Endothelial cell of umbilical vein (primary cell): ENCODE measurements around the gene MRPL54. TPM values are rescaled to one million over a fixed set of nuclear protein-coding genes. Genes with fewer than 3 reads are reported as not detected.
A peak's percentile ranks its signal among the peaks of the same experiment; 100 is the strongest.

ENCODE experiments used
- BruUV-seq: library from RNA; stranded (reverse); fragments of 400-500 nt; replicated peaks from 2 replicates; lab custom pipeline; 2021; lab: Mats Ljungman, UMichigan
- CTCF ChIA-PET: fragments of 300-600, 350-600 bp; sonication (Branson Sonifier 250); formaldehyde crosslinking; loops from one replicate; lab custom pipeline; 2021; ENCODE audit warnings: antibody characterized with exemption, inconsistent platforms; lab: Charles Lee
- POLR2A ChIA-PET: fragments of 300-600, 350-600 bp; sonication (Branson Sonifier 250); formaldehyde crosslinking; loops from one replicate; lab custom pipeline; 2021; ENCODE audit warnings: antibody characterized with exemption, inconsistent platforms; lab: Charles Lee
- DNase-seq: peaks from one replicate; pipeline ENCODE4 v3.0.0-alpha.2; 2011; ENCODE audit warnings: low read depth, low spot score
- FAIRE-seq: peaks from 2 replicates; lab custom pipeline; 2011; peaks lifted over from hg19 to GRCh38; lab: Jason Lieb, UNC
- H2AFZ ChIP-seq: 2 replicates; pipeline ENCODE4 v1.6.0; 2012; ENCODE audit warnings: low read depth, low read length, control low read depth, inconsistent platforms
- H3K27ac ChIP-seq: 2 replicates; pipeline ENCODE4 v1.5.1; 2011; ENCODE audit warnings: low read depth, mild to moderate bottlenecking, control low read depth, low read length, moderate library complexity; ENCODE audit not compliant: insufficient read depth
- H3K27me3 ChIP-seq, 2 experiments: 2 replicates each; pipeline versions ENCODE4 v1.6.0 to v1.6.1; 2011; ENCODE audit warnings: low read length in 2 of 2, mixed read lengths in 1 of 2; ENCODE audit not compliant: control insufficient read depth in 2 of 2, insufficient read depth in 2 of 2
- H3K36me3 ChIP-seq, 2 experiments: 2 replicates in 1 of 2; 3 replicates in 1 of 2; pipeline ENCODE4 v1.5.1; 2011; ENCODE audit warnings: low read length in 2 of 2, mild to moderate bottlenecking in 1 of 2, moderate library complexity in 1 of 2; ENCODE audit not compliant: control insufficient read depth in 2 of 2, insufficient read depth in 2 of 2; ENCODE audit errors: extremely low read depth in 1 of 2
- H3K4me1 ChIP-seq: 3 replicates; pipeline ENCODE4 v1.5.1; 2011; ENCODE audit warnings: mild to moderate bottlenecking, low read length; ENCODE audit not compliant: control insufficient read depth, insufficient read depth; ENCODE audit errors: extremely low read depth
- H3K4me2 ChIP-seq: 2 replicates; pipeline ENCODE4 v1.6.1; 2011; ENCODE audit warnings: low read length, control low read depth, mixed read lengths; ENCODE audit not compliant: insufficient read depth
- H3K4me3 ChIP-seq, 3 experiments: fragments of 200-600 bp in 1 of 3; sonication (generic), shearing (Covaris generic) in 1 of 3; replicated peaks in 1 of 3; 2 replicates each; pipeline ENCODE4 v1.5.1; 2011 to 2016; ENCODE audit warnings: control low read depth in 3 of 3, low read length in 3 of 3, mild to moderate bottlenecking in 2 of 3, inconsistent platforms in 1 of 3, low read depth in 1 of 3, moderate library complexity in 1 of 3; ENCODE audit not compliant: insufficient read depth in 1 of 3
- H3K79me2 ChIP-seq: 2 replicates; pipeline ENCODE4 v1.6.0; 2012; ENCODE audit warnings: low read length, inconsistent platforms; ENCODE audit not compliant: control insufficient read depth, insufficient read depth
- H3K9ac ChIP-seq: replicated peaks from 2 replicates; pipeline ENCODE3; 2011; ENCODE audit warnings: low read length, control low read depth; ENCODE audit not compliant: insufficient read depth; ENCODE audit errors: extremely low read depth
- H3K9me1 ChIP-seq: replicated peaks from 3 replicates; pipeline ENCODE4 v1.6.0; 2011; ENCODE audit warnings: mild to moderate bottlenecking, low read length; ENCODE audit not compliant: control insufficient read depth, insufficient read depth; ENCODE audit errors: extremely low read depth
- H3K9me3 ChIP-seq: replicated peaks from 2 replicates; pipeline ENCODE4 v1.5.1; 2012; ENCODE audit warnings: low read length, inconsistent platforms; ENCODE audit not compliant: control insufficient read depth, insufficient read depth
- H4K20me1 ChIP-seq: replicated peaks from 2 replicates; pipeline ENCODE3; 2011; ENCODE audit warnings: mild to moderate bottlenecking, low read length; ENCODE audit not compliant: control insufficient read depth, insufficient read depth; ENCODE audit errors: extremely low read depth
- FOS ChIP-seq: IDR thresholded peaks from 2 replicates; pipeline ENCODE4 v1.6.1; 2011; ENCODE audit warnings: mild to moderate bottlenecking, low read length, moderate library complexity, borderline replicate concordance; ENCODE audit not compliant: insufficient read depth
- GATA2 ChIP-seq: IDR thresholded peaks from 2 replicates; pipeline ENCODE4 v1.7.0; 2011; ENCODE audit warnings: low read depth, mild to moderate bottlenecking, moderate library complexity, mixed read lengths, low read length; ENCODE audit not compliant: insufficient read length, insufficient read depth
- JUN ChIP-seq: IDR thresholded peaks from 2 replicates; pipeline ENCODE4 v1.6.1; 2011; ENCODE audit warnings: borderline replicate concordance, low read depth; ENCODE audit not compliant: insufficient read length, insufficient read depth
- POLR2A ChIP-seq: IDR thresholded peaks from 2 replicates; pipeline ENCODE4 v1.6.1; 2012; ENCODE audit warnings: low read depth, mild to moderate bottlenecking, control low read depth, low read length
- POLR2AphosphoS5 ChIP-seq: IDR thresholded peaks from 2 replicates; pipeline ENCODE4 v1.6.1; 2012; ENCODE audit warnings: low read depth, mild to moderate bottlenecking, control low read depth, low read length, moderate library complexity; ENCODE audit not compliant: insufficient read depth
- dilution Hi-C: fragments of 300-500 bp; cut with MboI; formaldehyde crosslinking; loops from one replicate; pipeline ENCODE4 v1.15.0; 2019; ENCODE audit warnings: low sequenced_read_pairs; ENCODE audit not compliant: extremely low pct_ligation_motif_present
- intact Hi-C: fragments of 100-400 bp; cut with micrococcal nuclease; formaldehyde crosslinking; loops from one replicate; pipeline ENCODE4 v1.10.0; 2022
- polyA plus RNA-seq, 4 experiments: library from polyadenylated mRNA; depleted of rRNA in 3 of 4; stranded (reverse) in 3 of 4; unstranded in 1 of 4; fragments of >200 nt; gene quantifications; 2 replicates each; pipeline versions ENCODE4 v1.2.1 to v1.2.3, GENCODE V29; 2011 to 2012; ENCODE audit warnings: missing spikeins in 1 of 4
- total RNA-seq: library from RNA; stranded (reverse); gene quantifications from 2 replicates; pipeline ENCODE4 v1.2.3, GENCODE V29; 2021
- TF ChIP-seq, protein P1 (sequence below), 2 donors: IDR thresholded peaks; 1 replicate in 1 of 2; 2 replicates in 1 of 2; pipeline ENCODE4 v1.5.1; 2011; ENCODE audit warnings: low read length in 2 of 2, mild to moderate bottlenecking in 2 of 2, moderate library complexity in 2 of 2, control low read depth in 1 of 2, inconsistent platforms in 1 of 2, low read depth in 1 of 2; ENCODE audit not compliant: insufficient read depth in 1 of 2; ENCODE audit errors: extremely low read depth in 1 of 2

The MRPL54 gene
- total and polyA plus RNA-seq, 2 donors (not counting 3 experiments of a cell fraction or from before 2014, with no cell fraction given): 76.3 to 93.1 TPM

DNA sequence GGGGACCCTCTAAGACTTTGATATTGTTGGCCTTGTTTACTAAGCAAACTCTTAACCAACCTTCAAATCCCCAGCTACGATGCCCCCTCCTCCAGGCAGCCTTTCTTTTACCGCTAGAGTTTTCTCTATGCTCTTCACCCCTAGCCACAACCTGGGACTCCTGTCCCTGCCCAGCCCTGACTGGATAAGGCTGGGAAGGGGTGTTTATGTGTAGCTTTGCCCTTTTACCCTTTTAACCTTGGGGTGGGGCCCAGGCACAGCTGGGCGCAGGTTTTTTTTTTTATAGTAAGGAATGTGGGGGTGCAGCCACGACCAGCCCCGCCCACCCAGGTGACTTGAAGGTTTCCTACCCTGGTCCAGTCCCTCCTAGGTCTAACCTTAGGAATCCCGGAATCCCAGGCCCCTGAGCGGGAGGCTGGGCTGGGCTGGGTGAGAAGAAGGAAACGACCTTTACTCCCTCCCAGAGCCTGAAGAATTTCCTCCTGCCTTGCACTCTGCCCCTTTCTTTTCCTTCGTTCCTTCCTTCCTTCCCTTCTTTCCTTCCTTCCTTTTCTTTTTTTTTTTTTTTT lies 42.0 kb upstream of the MRPL54 start:
- no peak for TF ChIP-seq FOS
- no peak for TF ChIP-seq POLR2AphosphoS5
- TF ChIP-seq, protein P1, sequence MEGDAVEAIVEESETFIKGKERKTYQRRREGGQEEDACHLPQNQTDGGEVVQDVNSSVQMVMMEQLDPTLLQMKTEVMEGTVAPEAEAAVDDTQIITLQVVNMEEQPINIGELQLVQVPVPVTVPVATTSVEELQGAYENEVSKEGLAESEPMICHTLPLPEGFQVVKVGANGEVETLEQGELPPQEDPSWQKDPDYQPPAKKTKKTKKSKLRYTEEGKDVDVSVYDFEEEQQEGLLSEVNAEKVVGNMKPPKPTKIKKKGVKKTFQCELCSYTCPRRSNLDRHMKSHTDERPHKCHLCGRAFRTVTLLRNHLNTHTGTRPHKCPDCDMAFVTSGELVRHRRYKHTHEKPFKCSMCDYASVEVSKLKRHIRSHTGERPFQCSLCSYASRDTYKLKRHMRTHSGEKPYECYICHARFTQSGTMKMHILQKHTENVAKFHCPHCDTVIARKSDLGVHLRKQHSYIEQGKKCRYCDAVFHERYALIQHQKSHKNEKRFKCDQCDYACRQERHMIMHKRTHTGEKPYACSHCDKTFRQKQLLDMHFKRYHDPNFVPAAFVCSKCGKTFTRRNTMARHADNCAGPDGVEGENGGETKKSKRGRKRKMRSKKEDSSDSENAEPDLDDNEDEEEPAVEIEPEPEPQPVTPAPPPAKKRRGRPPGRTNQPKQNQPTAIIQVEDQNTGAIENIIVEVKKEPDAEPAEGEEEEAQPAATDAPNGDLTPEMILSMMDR (IDR thresholded peaks at IDR 0.05; ENCODE audit: extremely low read depth in 1 of 2, insufficient read depth in 1 of 2, low read depth in 1 of 2, low read length in 2 of 2): no peak
- no peak for TF ChIP-seq JUN
- TF ChIP-seq GATA2: no peak
- no peak for TF ChIP-seq POLR2A
- Histone ChIP-seq H3K27ac (no peak overlapping the region), H3K9me3 (no peaks in the 10 kb centered on the region), H2AFZ (no peak overlapping the region), H3K4me1 (no peaks in the 10 kb centered on the region), H4K20me1 (no peaks in the 10 kb centered on the region), H3K9me1 (no peaks in the 10 kb centered on the region), H3K4me3 (no peak overlapping the region), H3K36me3 (no peaks in the 10 kb centered on the region), H3K27me3 (peaks cover 20 to 27% of the 10 kb centered on the region in 2 experiments), H3K9ac (no peak overlapping the region), H3K79me2 (no peaks in the 10 kb centered on the region), H3K4me2 (no peak overlapping the region)
- dilution Hi-C loops (no loop called here), intact Hi-C loops (no loop called here)
- no TSS peak for BruUV-seq
- peak; percentile 40 for FAIRE-seq
- POLR2A ChIA-PET: no interaction called here
- CTCF ChIA-PET: no interaction called here
- DNase-seq: no peak
